ENCODE results near the gene MYDGF. TPM values are rescaled to one million over a fixed set of nuclear protein-coding genes. Genes with fewer than 3 reads are reported as not detected.
"Not testable (repeated sequence)": the region's sequence is repeated elsewhere in the genome, so short reads cannot be mapped to it uniquely, and the experiment has no call there.

Gene MYDGF
- total RNA-seq, 8 experiments from 2014 or later = 46.4 to 111 (median 69.0) TPM

DNA sequence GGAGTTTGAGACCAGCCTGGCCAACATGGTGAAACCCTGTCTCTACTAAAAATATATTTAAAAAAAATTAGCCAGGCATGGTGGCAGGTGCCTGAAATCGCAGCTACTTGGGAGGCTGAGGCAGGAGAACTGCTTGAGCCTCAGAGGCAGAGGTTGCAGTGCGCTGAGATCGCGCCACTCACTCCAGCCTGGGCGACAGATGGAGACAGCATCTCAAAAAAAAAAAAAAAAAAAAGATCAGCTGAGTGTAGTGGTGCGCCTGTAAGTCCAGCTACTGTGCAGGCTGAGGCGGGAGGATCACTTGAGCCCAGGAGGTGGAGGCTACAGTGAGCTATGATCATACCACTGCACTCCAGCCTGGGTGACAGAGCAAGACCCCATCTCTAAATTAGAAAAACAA is 9.9 kb upstream of the MYDGF start:
- in situ Hi-C loops (cut with MboI; ENCODE audit: low pct_unique_long_range_greater_than_20kb in 2 of 9, low sequenced_read_pairs in 9 of 9, unreplicated experiment in 9 of 9); ATAC-seq (replicated peaks in 6 of 8); H3K4me3 ChIP-seq: not testable (repeated sequence)
- H3K27ac ChIP-seq = peak overlapping the region in 1 of 2 donors; percentile 60
- H3K4me1 ChIP-seq (replicated peaks in 1 of 2) = peaks cover 3 to 10% of the 10 kb centered on the region in 2 donors
- 80 to 100% (median 100%) methylated on average over 1 to 5 of the region's 7 CpGs; no CpG with 5 or more reads in 1 of the 10 experiments for WGBS, 10 experiments

DNA sequence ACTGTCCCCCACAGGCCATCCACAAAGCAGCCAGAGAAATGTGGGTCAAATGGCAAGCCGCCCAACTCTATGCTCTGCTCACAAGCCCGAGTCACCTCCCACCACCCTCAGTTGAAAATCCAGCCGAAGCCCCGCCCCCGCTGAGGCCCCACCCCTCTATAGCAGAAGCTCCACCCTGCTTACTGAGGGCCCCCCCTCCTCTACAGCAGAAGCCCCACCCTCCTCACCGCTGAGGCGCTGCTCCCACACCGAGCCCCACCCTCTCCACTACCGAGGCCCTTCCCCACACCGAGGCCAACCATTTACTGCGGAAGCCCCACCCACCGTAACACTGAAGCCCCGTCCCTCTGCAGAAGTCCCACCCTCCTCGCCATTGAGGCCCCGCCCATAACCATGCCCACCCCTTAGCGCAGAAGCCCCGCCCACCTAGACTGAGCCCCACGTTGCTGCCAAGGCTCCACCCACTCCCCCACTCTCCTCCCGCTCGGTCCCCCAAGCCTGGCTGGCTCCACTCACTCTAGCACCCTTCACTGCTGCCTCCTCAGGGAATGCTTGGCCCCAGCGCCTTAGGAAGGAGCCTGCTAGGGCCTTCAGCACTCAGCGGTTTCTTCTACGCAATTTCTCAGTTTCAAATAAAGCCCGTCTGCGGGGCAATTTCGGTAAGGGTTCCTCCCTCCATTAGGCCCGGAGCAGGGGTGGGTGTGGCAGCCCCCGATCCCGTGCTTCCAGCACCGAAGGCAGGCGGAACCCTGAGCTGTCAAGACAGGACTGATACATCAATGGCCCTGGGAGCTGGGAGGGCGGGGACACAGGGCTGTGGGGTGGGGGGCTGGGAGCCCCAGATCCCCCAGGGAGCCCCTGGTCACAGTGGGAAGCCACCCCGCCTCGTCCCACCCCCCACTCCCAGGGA is 9.0 kb upstream of the MYDGF start:
- H3K4me1 ChIP-seq (replicated peaks in 1 of 2) = peaks cover 3 to 10% of the 10 kb centered on the region in 2 donors
- H3K4me3 ChIP-seq = no peak overlapping the region
- in situ Hi-C loops (cut with MboI; ENCODE audit: low pct_unique_long_range_greater_than_20kb in 2 of 9, low sequenced_read_pairs in 9 of 9, unreplicated experiment in 9 of 9) = no loop called here
- no CpG with 5 or more reads among the region's 34 CpGs for WGBS, 10 experiments
- H3K27ac ChIP-seq = peak overlapping the region; percentile 35 to 60
- ATAC-seq (replicated peaks in 6 of 8) = peak; percentile 54 to 86 (median 82)

DNA sequence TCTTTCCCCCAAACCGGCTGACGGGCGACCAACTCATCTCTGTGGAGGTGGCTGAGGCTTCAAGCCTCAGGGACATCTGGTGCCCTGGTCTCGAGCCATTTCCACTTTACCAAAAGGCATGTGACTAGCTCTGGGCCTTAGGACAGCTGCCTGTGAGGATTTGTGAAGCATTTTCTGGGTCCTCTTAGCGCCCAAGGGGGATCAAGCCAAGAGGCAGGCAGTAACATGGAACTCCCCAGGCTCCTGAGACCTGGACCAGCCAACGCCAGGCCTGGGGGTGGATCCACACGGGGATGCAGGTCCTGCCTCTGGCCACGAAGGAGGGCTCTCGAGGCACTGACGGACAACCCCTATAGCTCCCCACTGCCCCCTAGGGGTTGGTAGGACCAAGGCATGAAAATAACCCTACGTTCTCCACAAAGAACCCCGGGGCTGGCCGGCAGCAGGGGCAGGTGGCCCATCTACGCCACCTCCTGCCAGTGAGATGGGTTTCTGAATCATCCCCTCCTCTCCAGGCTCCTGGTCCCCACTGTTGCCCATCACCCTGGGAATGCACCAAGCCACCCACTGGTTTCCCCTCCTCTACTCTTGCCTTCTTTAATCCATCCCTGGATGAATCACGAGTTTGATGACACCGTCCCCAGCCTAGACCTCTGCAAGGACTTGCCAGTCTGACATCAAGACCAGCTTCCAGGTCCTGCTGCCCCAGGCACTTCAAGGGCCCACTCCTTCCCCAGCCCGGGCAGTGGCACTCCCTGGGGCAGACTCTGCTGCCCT is 7.0 kb upstream of the MYDGF start:
- Histone ChIP-seq H3K4me3 (no peak overlapping the region), H3K4me1 (replicated peaks in 1 of 2) (peaks cover 6 to 10% of the 10 kb centered on the region in 2 donors), H3K27ac (no peak overlapping the region)
- WGBS, 10 experiments = 19 to 100% (median 71%) methylated on average over 1 to 8 of the region's 17 CpGs; no CpG with 5 or more reads in 3 of the 10 experiments
- in situ Hi-C loops (cut with MboI; ENCODE audit: low pct_unique_long_range_greater_than_20kb in 2 of 9, low sequenced_read_pairs in 9 of 9, unreplicated experiment in 9 of 9) = no loop called here
- ATAC-seq (replicated peaks in 6 of 8) = peak in 3 of 8 experiments; percentile 12 to 43 (median 24)

DNA sequence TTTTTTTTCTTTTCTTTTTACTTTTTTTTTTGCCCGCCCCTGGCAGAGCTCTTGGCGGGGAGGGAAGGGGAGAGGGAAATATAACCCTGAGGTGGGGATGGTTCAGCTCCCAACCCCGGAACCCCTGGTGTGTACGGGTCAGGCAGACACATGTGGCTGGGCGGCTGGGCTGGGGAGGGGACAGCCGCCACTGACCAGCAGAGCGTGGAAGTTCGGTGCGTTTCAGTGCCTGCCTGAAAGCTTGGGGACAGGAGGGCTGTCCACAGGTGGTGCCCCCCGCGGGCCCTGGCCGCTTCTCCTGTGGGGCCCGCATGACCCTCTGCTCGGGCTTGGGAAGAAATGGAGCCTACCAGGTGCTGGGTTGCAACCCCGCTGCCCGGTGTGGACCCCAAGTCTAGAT is 5.2 kb upstream of the MYDGF start:
- in situ Hi-C loops (cut with MboI; ENCODE audit: low pct_unique_long_range_greater_than_20kb in 2 of 9, low sequenced_read_pairs in 9 of 9, unreplicated experiment in 9 of 9) = no loop called here
- no peak for ATAC-seq (replicated peaks in 6 of 8)
- 95 to 100% (median 100%) methylated on average over 1 to 4 of the region's 16 CpGs; no CpG with 5 or more reads in 6 of the 10 experiments for WGBS, 10 experiments

DNA sequence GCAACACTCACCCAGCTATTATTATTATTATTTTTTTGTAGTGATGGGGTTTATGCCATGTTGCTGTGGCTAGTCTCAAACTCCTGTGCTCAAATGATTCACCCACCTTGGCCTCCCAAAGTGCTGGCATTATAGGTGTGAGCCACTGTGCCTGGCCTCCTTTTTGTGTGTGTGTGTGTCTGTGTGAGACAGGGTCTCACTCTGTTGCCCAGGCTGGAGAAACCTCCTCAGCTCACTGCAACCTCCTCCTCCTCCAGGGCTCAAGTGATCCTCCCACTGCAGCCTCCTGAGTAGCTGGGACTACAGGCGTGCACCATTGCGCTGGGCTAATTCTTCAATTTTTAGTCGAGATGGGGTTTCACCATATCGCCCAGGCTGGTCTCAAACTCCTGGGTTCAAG is 3.6 kb upstream of the MYDGF start:
- no peak for ATAC-seq (replicated peaks in 6 of 8)
- Histone ChIP-seq H3K4me1 (replicated peaks in 1 of 2) (peaks cover 10 to 12% of the 10 kb centered on the region in 2 donors), H3K27ac (no peak overlapping the region), H3K4me3 (no peak overlapping the region)
- in situ Hi-C loops (cut with MboI; ENCODE audit: low pct_unique_long_range_greater_than_20kb in 2 of 9, low sequenced_read_pairs in 9 of 9, unreplicated experiment in 9 of 9) = no loop called here
- 60 to 100% (median 100%) methylated on average over 1 to 3 of the region's 4 CpGs; no CpG with 5 or more reads in 4 of the 10 experiments for WGBS, 10 experiments

More for the DNA sequence above, 5.2 kb upstream of the MYDGF start:
- Histone ChIP-seq H3K4me3 (no peak overlapping the region), H3K27ac (no peak overlapping the region), H3K4me1 (replicated peaks in 1 of 2) (peaks cover 6 to 10% of the 10 kb centered on the region in 2 donors)

DNA sequence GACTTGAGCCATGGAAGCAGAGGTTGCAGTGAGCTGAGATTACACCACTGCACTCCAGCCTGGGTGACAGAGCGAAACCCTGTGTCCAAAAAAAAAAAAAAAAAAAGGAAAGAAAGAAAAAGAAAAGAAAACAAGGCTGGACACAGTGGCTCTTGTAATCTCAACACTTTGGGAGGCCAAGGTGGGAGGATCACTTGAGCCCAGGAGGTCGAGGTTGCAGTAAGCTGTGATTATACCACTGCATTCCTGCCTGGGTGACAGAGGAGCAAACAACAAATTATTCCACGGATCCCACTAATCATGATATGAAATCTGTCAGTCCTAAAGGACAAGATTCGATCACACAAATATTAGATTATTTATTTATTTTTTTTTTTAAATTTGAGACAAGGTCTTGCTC is 3.1 kb upstream of the MYDGF start:
- no peak overlapping the region for H3K27ac ChIP-seq
- WGBS, 10 experiments = 42 to 100% (median 82%) methylated on average over 1 to 4 of the region's 4 CpGs
- H3K4me1 ChIP-seq (replicated peaks in 1 of 2) = peaks cover 5 to 13% of the 10 kb centered on the region in 2 donors
- no peak overlapping the region for H3K4me3 ChIP-seq
- no peak for ATAC-seq (replicated peaks in 6 of 8)
- in situ Hi-C loops (cut with MboI; ENCODE audit: low pct_unique_long_range_greater_than_20kb in 2 of 9, low sequenced_read_pairs in 9 of 9, unreplicated experiment in 9 of 9) = no loop called here

DNA sequence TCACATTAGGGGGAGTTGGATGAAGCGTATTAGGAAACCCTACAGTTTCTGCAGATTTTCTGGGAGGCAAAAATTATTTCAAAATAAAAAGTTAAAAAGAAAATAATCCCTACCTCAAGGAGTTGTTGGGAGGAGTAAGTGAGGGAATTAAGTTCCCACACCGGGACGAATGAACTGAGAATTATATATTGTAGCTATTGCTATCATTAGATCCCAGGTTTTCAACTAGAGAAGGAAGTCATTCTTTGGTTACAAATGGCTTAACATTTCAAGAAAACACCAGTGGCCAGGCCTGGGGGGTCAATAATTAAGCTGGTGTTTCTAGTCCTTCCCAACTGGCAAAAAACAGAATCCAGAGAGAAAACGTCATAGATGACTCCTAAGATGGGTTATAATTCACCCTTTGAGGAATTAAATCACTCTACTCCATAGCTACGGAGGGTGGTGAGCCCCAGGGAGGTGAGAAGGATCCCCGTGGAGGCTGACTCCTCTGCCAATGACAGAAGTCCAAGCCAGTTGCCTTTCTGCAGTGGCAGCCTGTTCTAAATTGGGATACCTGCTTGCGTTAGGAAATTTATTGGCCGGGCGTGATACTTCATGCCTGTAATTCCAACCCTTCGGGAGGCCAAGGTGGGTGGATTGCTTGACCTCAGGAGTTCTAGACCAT is 1.2 kb upstream of the MYDGF start:
- H3K27ac ChIP-seq = peak overlapping the region in 1 of 2 donors; percentile 64
- ATAC-seq (replicated peaks in 6 of 8) = no peak
- peaks cover 5 to 13% of the 10 kb centered on the region in 2 donors for H3K4me1 ChIP-seq (replicated peaks in 1 of 2)
- in situ Hi-C loops (cut with MboI; ENCODE audit: low pct_unique_long_range_greater_than_20kb in 2 of 9, low sequenced_read_pairs in 9 of 9, unreplicated experiment in 9 of 9) = no loop called here
- 6 to 100% (median 70%) methylated on average over 2 to 9 of the region's 10 CpGs; no CpG with 5 or more reads in 1 of the 10 experiments for WGBS, 10 experiments
- no peak overlapping the region for H3K4me3 ChIP-seq

DNA sequence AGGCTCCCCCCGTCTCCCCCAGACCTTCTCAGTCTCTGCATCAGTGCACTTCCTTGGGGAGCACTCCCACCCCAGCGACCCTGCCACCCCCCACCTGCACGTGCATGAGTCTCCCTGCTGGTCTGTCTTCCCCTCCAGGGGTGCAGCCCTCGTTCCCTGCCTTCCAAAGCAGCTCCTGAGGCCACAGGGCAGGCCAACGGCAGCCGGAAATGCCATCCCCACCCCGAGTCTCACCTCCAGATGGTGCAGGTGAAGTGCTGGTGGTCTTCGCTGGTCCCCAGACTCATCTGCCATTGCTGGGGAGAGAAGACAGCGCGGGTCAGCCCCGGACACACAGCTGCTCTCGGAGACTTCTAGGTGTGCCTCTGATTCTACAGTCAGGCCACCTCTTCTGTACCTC is 5.5 kb downstream of the MYDGF start:
- peak in 1 of 8 experiments; percentile 4 for ATAC-seq (replicated peaks in 6 of 8)
- 100% methylated on average over 2 of the region's 12 CpGs; no CpG with 5 or more reads in 9 of the 10 experiments for WGBS, 10 experiments
- Histone ChIP-seq H3K4me1 (replicated peaks in 1 of 2) (peaks cover 5 to 7% of the 10 kb centered on the region in 2 donors), H3K27ac (no peak overlapping the region), H3K4me3 (no peak overlapping the region)
- in situ Hi-C loops (cut with MboI; ENCODE audit: low pct_unique_long_range_greater_than_20kb in 2 of 9, low sequenced_read_pairs in 9 of 9, unreplicated experiment in 9 of 9) = no loop called here

DNA sequence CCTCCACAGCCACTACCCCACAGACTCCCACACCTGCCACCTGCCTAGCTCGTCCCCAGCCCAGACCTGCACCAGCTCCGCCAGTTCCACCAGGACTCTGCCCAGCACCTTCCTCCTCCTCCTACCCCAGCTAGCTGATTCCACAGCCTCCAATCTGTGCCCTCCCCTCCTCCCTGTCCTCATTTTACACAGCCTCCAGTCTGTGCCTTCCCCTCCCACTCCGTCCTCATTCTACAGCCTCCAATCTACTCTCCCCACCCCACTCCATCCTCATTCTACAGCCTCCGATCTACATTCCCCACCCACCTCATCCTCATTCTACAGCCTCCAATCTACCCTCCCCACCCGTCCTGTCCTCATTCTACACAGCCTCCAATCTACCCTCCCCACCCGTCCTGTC is 7.3 kb downstream of the MYDGF start:
- no peak overlapping the region for H3K27ac ChIP-seq
- in situ Hi-C loops (cut with MboI; ENCODE audit: low pct_unique_long_range_greater_than_20kb in 2 of 9, low sequenced_read_pairs in 9 of 9, unreplicated experiment in 9 of 9) = no loop called here
- WGBS, 10 experiments = no CpG with 5 or more reads among the region's 6 CpGs
- no peak overlapping the region for H3K4me3 ChIP-seq
- no peaks in the 10 kb centered on the region for H3K4me1 ChIP-seq (replicated peaks in 1 of 2)
- peak in 3 of 8 experiments; percentile 11 to 17 (median 13) for ATAC-seq (replicated peaks in 6 of 8)

DNA sequence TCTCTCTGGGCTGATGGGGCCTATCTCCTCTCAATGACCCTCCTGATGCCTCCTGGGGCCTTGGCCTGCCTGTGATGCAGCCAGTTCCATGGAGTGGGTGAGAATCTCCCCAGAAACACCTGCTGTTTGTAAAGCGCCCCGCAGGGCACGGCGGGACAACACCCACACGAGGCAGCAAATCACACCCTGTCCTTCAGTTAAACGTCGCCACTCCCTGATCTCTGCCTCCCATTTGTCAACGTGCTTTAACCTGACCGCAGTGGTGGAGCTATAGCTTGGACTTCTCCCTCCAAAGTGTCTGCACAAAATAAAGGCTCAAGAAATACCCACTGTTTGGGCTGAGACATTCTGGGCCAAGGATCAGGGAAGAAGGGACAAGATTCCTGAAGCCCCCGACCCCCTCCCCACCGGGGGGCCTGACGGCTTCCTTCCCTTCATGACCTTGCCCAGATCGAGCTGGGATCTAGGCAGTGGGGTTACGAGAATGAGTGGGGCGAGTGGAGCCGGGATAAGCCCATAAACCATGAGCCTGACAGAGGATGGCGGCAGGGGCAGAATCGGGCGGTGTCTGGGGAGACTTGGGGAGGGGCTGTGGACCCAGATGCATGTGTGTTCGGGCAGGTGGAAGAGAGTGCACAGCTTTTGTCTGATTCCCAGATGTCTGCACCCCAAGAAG is 8.0 kb downstream of the MYDGF start:
- no peak overlapping the region for H3K27ac ChIP-seq
- 60 to 87% (median 80%) methylated on average over 1 to 6 of the region's 20 CpGs; no CpG with 5 or more reads in 4 of the 10 experiments for WGBS, 10 experiments
- no peaks in the 10 kb centered on the region for H3K4me1 ChIP-seq (replicated peaks in 1 of 2)
- ATAC-seq (replicated peaks in 6 of 8) = peak in 1 of 8 experiments; percentile 3
- in situ Hi-C loops (cut with MboI; ENCODE audit: low pct_unique_long_range_greater_than_20kb in 2 of 9, low sequenced_read_pairs in 9 of 9, unreplicated experiment in 9 of 9) = no loop called here
- H3K4me3 ChIP-seq = no peak overlapping the region

DNA sequence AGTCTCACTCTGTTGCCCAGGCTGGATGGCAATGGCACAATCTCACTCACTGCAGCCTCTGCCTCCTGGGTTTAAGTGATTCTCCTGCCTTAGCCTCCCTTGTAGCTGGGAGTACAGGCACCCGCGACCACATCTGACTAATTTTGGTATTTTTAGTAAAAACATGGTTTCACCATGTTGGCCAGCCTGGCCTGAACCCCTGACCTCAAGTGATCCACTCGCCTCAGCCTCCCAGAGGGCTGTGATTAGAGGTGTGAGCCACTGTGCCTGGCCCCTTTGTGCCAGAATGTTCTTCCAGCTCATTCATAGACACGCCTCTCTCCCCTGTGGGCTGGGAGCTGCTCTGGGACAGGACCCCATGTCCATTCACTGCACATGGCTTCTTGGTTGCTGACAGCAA is 9.1 kb downstream of the MYDGF start:
- H3K4me1 ChIP-seq (replicated peaks in 1 of 2) = no peaks in the 10 kb centered on the region
- no peak for ATAC-seq (replicated peaks in 6 of 8)
- in situ Hi-C loops (cut with MboI; ENCODE audit: low pct_unique_long_range_greater_than_20kb in 2 of 9, low sequenced_read_pairs in 9 of 9, unreplicated experiment in 9 of 9) = no loop called here
- H3K4me3 ChIP-seq = no peak overlapping the region
- 80 to 100% (median 90%) methylated on average over 1 to 2 of the region's 4 CpGs; no CpG with 5 or more reads in 6 of the 10 experiments for WGBS, 10 experiments
- H3K27ac ChIP-seq = no peak overlapping the region

DNA sequence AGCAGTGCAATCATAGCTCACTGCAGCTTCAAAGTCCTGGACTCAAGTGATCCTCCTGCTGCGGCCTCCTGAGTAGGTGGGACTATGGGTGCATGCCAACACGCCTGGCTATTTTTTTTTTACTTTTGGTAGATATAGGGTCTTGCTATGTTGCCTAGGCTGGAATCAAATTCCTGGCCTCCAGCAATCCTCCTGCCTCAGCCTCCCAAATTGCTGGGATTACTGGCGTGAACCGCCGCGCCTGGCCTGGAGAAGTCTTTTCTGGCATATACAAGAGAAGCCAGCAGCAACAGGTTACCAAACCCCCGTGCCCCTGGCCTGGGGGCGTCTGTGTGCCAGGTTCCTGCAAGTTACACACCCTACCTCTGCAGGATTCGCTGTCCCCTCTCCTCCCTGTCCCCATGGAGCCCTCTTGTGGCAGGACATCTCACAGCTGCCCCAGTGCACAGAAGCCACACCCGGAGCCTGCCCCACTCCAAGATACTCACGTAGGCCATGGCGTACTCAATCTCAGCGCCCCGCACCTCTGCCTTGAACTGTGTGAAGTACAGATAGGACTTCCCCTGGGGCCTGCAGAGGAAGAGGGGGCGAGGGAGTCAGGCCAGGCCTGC is 9.9 kb downstream of the MYDGF start:
- H3K27ac ChIP-seq = no peak overlapping the region
- no peak overlapping the region for H3K4me3 ChIP-seq
- in situ Hi-C loops (cut with MboI; ENCODE audit: low pct_unique_long_range_greater_than_20kb in 2 of 9, low sequenced_read_pairs in 9 of 9, unreplicated experiment in 9 of 9) = no loop called here
- WGBS, 10 experiments = 90 to 100% (median 96%) methylated on average over 2 to 11 of the region's 15 CpGs; no CpG with 5 or more reads in 4 of the 10 experiments
- peak in 5 of 8 experiments; percentile 9 to 59 (median 23) for ATAC-seq (replicated peaks in 6 of 8)
- H3K4me1 ChIP-seq (replicated peaks in 1 of 2) = no peaks in the 10 kb centered on the region

Measured in motor neuron (in vitro differentiated cells).